HG03175 (cell line): Measurements from ENCODE around the gene GATB.
"Not testable (repeated sequence)": the region's sequence is repeated elsewhere in the genome, so short reads cannot be mapped to it uniquely, and the experiment has no call there.

ENCODE experiments used
- ATAC-seq: cut with Tn5 transposase; IDR thresholded peaks from one replicate; pipeline ENCODE4 v1.9.1; 2021; ENCODE audit warnings: mild to moderate bottlenecking, moderate library complexity; ENCODE audit not compliant: unreplicated experiment

GATB gene

GRCh38 chr4:151736361-151736760, 24.4 kb downstream of the GATB start:
- ATAC-seq = no peak

DNA sequence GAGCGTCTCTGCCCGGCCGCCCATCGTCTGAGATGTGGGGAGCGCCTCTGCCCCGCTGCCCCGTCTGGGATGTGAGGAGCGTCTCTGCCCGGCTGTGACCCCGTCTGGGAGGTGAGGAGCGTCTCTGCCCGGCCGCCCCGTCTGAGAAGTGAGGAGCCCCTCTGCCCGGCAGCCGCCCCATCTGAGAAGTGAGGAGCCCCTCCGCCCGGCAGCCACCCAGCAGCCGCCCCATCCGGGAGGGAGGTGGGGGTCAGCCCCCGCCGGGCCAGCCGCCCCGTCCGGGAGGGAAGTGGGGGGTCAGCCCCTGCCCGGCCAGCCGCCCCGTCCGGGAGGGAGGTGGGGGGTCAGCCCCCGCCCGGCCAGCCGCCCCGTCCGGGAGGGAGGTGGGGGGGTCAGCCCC, 29.1 kb downstream of the GATB start:
- ATAC-seq = not testable (repeated sequence)

DNA sequence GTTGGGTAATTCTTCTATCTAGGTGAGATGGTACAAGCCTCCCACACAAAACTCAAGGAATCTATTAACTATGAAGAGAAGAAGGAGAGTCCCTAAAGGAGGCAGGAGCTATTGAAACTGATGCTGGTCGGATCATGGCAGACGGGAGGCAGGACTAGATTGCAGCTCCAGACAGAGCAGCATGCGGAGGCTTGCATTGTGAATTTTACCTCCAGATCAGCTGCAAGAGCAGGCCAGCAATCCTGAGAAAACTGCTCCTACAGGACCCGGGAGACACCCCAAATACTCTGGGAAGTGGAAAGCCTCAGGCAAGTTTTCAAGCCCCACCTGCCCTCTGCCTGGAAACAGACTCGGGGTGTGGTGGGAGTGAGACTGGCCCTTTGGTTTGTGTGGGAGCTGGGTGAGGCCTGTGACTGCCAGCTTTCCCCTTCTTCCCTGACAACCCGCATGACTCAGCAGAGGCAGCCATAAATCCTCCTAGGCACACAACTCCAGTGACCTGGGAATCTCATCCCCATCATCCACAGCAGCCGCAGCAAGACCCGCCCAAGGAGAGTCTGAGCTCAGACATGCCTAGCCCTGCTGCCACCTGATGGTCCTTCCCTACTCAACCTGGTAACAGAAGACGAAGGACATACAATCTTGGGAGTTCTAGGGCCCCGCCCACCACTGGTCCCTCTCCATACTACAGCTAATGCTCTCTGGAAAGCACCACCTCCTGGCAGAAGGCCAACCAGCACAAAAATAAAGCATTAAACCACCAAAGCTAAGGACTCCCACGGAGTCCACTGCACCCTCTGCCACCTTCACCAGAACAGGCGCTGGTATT, 30.9 kb downstream of the GATB start:
- no peak for ATAC-seq

DNA sequence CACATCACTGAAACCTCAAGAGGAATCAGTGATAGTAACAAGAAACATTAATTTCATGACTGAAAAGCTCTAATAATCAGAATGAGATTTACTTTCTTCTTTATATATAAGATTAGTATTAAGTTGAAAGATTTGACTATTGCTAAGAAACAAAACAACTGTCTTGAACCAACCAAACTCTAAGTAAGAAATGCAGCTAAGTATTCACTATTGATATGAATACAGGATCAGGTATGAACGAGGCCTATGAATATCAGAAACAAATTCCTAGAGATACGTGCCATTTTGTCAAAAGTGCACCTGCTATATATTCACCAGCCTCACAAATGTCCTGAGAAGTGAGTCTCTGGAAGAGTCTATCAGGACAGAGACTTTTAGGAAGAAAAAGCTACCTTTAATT, 32.1 kb downstream of the GATB start:
- no peak for ATAC-seq

DNA sequence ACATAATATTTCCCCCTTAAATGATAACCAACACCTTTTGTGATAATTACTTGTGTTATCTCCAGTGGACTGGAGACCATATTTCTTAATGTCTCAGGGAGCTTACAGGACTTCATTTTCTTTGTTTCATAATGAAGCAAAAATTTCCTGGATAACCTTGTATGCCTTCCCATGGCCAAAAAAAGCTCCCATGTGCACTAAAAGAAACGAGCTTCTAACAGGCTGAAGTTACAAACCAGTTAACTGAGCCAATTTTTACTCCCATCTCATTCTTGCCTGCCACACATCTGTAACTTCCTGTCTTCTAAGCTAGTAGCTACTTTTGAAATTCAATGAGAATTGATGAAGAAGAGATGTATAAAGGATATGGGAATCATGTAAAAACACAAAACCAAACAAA, 32.8 kb downstream of the GATB start:
- ATAC-seq = no peak

GRCh38 chr4:151727365-151727764, 33.4 kb downstream of the GATB start:
- no peak for ATAC-seq

- ATAC-seq = no peak
These were observed 35.7 kb downstream of the GATB start for GRCh38 chr4:151725087-151725486.

GRCh38 chr4:151721916-151722315, 38.9 kb downstream of the GATB start:
- no peak for ATAC-seq

DNA sequence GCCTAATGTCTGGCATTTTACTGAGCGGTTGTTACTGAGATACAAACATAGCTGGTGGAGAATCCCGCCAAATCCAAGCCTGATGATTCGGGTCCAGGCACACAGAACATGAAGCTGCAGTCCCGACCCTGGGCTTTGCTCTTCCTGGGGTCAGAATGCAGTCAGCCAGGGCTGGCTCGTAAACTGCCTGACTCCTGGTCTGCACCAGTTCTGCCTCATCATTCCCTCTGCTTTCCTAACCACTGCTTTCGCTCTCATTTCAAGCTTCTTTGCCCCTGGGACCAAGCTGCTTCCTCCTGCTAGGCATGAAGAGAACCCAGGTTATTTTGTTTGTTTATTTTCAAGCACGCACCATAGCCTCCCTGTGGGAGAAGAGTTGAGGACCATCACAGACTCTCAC, 39.3 kb downstream of the GATB start:
- ATAC-seq = no peak

DNA sequence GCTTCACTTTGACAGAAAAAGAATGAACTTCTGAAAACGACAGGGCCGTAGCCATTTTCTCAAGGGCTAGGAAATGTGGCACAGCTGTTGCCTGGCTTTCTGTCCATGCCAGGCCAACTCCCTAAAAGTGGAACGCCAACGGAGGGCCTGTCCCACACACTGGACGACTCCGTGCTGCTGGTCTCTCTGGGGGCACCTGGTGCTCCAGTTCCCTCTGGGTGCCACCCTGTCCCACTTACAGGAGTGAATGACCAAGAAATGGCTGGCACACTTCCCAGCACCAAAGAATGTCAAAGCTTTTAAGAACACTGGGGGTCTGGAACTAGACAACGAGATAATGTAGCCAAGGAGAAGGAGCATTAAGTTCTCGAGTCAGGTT, 40.9 kb downstream of the GATB start:
- no peak for ATAC-seq

GRCh38 chr4:151718984-151719955, 41.5 kb downstream of the GATB start:
- no peak for ATAC-seq

GRCh38 chr4:151717909-151718628, 42.7 kb downstream of the GATB start:
- no peak for ATAC-seq

DNA sequence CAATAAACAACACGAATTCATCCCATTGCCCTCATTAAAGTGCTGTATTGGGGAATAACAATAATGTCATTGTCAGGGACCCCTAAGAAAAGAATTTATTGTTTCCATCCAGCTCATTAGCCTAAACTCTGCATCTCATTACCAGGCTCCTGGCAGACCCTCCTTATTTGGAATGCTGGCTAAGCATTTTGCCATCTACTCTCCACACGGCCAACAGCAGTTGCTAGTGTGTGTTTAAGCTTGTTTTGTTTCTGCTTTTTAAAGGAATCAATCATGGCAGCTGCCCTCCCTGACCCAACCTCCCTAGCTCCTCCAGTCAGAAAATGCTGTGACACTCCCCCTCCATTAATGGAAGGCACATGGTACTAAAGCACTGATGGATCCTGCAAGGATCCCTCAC, 43.5 kb downstream of the GATB start:
- no peak for ATAC-seq

DNA sequence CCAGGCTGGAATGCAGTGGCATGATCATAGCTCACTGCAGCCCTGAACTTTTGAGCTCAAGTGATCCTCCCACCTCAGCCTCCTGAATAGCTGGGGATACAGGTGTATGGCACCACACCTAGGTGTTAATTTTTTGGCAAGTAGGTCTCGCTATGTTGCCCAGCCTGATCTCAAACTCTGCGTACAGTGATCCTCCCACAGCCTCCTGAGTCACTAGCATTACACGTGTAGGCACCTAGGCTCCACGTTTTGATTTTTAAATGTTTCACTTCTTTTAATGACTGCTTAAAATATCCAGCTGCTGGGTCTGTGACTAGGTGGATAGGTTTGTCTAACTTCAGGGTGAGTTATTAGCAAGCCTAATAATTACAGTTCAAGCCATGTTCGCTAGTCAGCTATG, 44.5 kb downstream of the GATB start:
- no peak for ATAC-seq

GRCh38 chr4:151715881-151716280, 44.9 kb downstream of the GATB start:
- ATAC-seq = no peak

- no peak for ATAC-seq
These were observed 48.0 kb downstream of the GATB start for GRCh38 chr4:151712777-151713176.

DNA sequence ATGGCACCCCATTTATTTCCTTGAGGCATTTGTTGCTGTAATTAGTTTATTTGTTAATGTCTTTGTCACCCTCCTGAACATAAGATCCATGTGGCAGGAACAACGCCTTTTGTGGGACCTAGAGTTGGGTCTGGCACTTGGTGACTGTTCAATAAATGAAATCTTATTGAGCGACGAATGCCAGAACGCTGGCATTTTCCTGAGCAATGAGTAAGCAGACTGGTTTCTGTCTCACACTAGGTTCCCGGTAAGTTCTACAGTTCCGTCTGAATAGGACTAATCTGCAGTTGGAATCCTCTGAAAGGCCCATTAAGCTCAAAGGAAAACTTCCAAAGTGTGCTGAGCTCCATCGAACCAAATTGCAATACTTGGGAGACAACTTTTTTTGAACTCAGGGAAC, 49.2 kb downstream of the GATB start:
- ATAC-seq = no peak

DNA sequence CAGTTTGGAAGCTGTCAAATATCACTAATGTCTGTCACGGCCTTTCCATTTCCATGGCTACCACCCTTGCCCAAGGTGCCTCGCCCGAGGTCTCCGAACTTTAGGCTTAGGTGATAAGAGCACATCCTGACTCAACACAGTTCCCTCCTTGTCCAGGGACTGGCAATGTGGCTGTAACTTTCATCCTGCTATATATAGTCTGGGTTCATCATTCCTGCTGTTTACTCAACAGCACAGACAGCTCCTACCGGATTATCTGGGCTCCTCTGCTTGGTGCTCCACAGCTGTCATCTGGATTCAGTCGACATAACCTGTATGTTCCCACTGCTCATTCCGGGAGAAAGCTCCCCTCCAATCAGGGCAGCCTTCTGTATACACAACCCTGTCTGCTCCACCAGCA, 51.2 kb downstream of the GATB start:
- ATAC-seq = no peak

GRCh38 chr4:151709071-151709470, 51.7 kb downstream of the GATB start:
- ATAC-seq = no peak

DNA sequence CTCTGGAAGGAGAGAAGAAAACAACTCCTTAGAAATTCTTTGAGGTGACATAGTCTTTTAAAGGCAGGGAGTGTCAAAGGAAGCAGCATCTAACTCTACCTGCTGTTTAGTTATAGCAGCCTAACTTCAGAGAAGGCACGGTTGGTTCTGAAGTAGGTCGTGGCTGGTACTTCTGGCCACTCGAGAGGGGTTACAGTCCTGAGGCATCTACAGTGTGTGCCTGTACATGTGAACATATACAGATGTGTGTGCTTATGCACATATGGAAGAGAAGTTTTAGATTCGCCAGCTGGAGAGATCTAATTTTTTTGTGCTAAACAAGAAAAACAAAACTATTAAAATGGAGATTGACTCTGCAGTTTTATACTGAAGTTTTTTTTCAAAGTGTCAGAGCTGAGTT, 52.7 kb downstream of the GATB start:
- ATAC-seq = no peak

DNA sequence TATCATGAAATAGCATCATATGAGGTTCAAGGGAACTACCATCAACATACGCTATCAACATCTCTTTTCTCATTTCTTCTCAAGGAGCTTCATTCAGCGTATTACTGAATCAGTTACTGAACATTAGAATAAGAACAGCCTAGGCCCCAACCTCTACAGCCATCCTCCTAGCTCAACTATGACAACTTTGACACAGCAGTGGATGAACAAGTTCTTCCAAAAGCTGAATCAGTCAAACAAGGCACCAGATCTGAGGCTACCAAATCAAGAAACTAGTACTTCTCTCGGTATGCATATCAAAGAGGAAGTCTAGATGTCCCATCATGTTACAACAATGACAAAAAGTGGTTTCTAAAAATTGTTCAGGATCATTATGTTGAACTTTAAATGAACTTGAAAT, 57.4 kb downstream of the GATB start:
- ATAC-seq = no peak
